GM19372 (cell line): ENCODE data around the gene NPC1.

Experiments used
- ATAC-seq: cut with Tn5 transposase; IDR thresholded peaks from one replicate; pipeline ENCODE4 v1.9.1; 2021; ENCODE audit warnings: mild to moderate bottlenecking, low read depth, moderate library complexity; ENCODE audit not compliant: unreplicated experiment

The NPC1 gene

DNA sequence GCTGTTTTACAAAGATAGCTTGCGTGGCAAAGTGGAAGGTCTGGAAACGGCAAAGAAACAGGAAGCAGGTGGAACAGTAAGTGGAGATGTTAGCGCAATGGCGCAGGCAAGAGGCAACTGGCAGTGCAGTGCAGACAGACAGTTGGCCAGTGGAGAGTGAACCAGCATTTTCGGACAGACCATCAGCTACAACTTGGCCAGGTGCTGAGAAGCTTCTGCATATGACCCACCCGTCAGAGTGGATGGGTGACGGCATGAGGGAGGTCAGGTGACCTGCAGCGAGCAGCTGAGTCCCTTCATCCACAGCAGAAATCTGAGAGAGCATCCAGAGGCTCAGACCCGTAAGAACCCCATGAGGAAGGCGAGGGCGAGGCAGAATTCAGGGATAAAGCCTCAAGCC is 33.8 kb downstream of the NPC1 start:
- ATAC-seq: no peak

- no peak for ATAC-seq
Measured at GRCh38 chr18:23551978-23552377, 34.3 kb downstream of the NPC1 start.

DNA sequence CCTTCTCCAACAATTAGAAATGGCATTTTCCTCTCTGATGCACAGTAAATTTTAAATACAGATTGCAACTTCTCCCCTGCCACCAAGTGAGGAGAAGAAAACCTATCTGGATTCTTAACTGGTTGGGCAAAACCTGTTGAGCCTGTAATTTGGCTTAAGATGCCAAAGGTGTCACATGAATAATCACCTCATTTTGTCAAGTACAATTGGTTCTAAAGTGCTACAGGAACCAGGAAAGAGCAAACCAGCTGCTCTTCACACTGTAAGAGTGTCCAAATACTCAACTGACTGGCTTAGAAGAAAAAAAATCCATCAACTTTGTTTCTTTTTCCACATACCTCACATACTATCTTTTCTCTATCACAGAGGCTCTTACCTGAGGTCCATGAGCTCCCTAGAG is 35.4 kb downstream of the NPC1 start:
- no peak for ATAC-seq

DNA sequence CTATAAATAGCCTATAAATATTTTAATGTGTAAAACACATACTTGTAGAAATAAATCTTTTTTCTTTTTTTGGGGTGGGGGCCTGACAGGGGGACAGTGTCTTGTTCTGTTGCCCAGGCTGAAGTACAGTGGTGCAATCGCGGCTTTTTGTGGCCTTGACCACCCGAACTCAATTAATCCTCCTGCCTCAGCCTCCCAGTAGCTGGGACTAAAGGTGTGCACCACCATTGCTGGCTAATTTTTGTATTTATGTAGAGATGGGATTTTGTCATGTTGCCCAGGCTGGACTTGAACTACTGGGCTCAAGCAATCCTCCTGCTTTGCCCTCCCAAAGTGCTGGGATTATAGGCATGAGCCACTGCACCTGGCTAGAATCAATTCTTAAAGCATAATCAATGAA is 37.6 kb downstream of the NPC1 start:
- ATAC-seq: no peak

DNA sequence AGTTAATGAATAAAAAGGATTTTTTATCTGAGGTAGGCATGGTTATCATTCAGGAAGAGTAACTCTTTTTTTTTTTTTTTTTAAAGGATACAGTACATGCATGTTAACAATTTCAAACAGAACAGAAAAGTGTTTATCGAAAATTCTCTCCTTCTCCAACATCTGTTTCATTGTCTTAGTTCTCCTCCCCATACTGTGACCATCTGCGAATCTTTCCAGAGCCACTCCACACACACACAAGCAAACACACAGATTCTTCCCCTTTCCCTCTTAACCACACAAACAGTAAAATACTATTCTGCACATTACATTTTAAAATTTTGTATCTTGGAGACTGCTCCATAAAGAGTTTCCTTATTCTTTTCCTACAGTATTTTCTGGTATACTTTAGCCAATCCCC is 38.0 kb downstream of the NPC1 start:
- no peak for ATAC-seq

DNA sequence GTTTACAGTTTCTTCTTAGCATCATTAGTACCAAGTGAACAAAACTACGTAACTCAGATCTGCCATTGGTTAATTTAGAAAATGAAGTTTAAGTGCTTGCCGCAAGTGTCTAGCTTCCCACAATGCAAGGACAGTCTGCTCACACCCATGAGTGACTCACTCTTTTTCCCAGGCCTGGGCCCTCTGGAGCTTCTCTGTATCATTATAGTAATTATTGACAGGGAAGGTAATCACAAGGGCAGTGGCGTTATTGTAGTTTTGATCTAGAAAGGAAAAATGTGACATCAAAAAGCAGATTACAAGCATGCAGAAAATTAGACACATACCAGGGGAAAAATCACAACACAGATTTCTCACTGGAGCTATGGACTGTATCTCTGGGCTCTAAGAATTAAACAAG is 38.5 kb downstream of the NPC1 start:
- ATAC-seq: no peak

GRCh38 chr18:23547306-23547705 is 39.0 kb downstream of the NPC1 start:
- ATAC-seq: no peak

- no peak for ATAC-seq
Measured at GRCh38 chr18:23545247-23545789, 41.0 kb downstream of the NPC1 start.

GRCh38 chr18:23542461-23542860 is 43.8 kb downstream of the NPC1 start:
- ATAC-seq: no peak

GRCh38 chr18:23541349-23542093 is 44.8 kb downstream of the NPC1 start:
- no peak for ATAC-seq

GRCh38 chr18:23540867-23541266 is 45.4 kb downstream of the NPC1 start:
- ATAC-seq: no peak

DNA sequence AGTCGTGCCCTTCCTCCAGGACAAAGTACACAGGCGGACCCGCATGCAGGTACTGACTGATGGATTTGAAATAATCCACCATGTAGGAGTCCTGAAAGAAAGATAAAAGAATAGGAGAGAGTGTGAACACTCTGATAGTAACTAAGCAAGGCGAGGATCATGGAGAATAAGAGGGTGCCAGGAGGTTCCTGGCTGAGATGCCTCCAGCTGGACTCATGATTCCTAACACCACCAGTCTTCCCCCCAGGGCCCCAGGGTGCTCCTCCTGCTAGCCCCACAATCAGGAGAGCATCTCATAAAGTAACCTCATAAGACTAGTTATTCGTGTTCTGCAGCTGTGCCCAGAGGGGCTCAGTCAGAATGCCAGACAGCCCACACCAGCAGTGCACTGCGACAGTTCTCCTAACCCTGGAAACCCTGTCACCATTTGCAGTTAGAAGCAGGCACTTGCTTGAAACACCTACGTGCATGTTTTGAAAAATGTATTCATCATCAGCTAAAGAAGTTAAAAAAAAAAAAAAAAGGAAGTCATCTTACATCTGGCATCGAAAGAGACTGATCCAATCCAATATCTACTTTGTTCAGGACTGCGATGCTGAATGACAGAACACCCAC is 46.3 kb downstream of the NPC1 start:
- no peak for ATAC-seq

DNA sequence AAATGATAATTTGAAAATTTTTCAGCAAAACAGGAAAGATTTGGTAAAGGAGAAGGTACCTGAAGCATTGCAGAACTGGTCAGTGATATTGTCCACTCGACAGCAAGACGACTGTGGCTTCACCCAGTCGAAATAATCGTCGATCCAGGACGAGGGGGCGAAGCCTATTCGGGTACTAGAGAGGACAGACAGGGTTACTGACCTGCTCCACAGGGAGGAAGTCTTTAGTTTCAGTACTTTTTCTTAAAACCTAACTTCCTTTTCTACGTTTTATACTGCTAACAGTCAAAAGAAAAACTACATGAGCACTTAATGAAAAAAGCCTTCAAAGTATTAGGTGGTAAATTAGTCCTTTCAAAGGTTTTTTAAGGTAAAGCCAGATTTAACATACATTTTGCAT is 47.0 kb downstream of the NPC1 start:
- no peak for ATAC-seq

DNA sequence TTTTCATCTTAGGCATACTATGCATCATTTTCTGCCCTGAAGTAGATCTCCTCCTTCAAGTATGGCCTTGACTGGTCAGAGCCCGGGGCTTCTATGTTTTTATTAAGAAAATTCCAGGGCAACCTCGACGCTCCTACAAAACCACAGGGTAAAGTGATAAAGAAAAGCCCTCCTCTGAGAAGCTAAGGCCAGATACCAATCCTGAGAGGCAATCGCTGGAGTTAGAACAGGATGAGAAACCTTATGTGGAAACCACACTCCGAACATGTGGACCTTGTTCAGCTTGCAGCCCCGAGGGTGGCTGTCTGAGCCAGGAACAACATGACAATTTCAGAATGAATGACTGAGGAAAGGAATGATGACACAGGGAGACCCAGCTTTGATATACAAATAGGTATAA is 47.4 kb downstream of the NPC1 start:
- ATAC-seq: no peak

DNA sequence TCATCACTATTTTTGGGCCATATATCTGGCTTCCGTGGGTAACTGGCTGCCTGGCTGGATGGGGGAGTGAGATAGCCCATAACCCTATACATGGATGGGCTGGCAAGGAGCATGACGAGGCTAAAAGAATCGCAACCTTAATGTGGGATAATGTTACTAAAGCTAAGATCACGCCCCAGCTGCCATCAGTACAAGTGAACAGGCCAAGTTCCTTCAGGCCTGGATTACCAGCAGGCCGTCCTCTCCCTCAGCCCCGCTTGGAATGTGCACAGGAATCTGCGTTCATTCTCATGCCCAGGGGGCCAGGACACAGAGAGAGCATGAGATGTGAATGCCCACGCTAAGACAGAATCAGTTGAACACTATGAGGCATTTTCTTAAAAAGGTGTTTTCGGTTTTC is 48.3 kb downstream of the NPC1 start:
- ATAC-seq: no peak

DNA sequence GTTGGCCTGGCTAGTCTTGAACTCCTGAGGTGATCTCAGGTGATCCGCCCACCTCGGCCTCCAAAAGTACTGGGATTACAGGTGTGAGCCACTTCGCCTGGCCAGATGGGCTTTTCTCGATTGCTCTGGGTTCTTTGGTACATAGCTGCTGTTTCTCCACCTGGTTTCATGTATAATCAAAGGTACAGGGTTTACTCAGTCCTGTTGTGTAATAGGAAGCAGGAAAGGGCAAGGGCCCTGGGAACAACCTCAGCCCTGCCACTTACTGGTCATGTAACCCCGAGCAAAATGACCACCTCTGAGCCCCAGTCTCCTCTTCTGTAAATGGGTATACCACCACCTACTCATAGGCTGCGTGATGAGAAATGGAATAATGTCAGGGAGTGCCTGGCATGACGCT is 49.0 kb downstream of the NPC1 start:
- no peak for ATAC-seq

GRCh38 chr18:23536204-23536603 is 50.1 kb downstream of the NPC1 start:
- ATAC-seq: no peak

DNA sequence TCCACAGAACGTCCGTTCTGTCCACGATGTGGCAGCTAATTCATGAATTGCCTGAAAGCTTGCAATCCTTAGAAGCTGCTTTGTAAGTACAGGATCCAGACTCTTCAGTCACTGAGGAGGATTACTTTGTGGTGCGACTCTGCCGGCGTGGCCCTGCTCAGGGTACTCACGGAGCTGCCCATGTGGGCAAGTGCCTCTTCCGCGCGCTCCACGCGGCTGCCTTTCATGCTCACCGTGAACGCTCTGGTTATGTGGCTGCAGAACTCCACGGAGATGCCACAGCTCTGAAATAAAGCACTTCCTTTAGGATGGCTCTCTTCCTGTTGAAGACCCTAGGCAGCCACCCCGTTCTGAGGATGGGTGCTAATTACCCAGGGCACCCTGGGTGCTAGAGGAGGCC is 52.0 kb downstream of the NPC1 start:
- ATAC-seq: no peak

DNA sequence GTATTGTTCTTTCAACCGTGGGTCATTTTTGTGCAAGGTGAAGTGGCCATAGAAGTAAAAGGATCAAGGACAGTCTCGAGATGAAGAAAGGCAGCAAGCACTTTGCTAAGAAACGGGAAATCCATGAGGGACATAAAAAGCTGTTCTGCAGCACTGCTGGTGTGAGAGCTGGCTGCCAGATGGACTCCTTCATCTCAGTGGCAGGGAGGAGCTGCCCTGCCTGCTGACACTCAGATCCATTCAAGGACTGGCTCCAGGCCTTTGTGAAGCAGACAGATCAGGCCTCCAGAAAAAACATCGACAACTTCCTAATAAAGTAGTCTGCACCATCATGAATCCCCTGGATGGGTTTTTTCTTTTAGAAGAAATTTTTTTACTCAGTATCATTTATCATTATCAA is 53.5 kb downstream of the NPC1 start:
- ATAC-seq: no peak

- ATAC-seq: no peak
Measured at GRCh38 chr18:23531912-23532311, 54.4 kb downstream of the NPC1 start.

DNA sequence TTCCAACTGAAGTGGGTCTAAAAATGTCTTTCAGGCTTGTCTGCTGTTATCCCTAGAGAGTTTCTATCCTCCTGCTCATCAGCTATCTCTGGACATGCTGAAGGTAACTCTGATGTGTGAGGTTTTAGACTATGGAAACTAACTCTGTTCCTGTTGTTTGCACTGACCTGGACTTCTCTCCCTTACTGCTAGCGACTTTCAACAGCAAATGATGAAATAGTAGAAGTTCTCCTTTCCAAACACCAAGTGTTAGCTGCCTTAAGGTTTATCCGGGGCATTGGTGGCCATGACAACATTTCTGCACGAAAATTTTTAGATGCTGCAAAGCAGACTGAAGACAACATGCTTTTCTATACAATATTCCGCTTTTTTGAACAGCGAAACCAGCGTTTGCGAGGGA is 56.1 kb downstream of the NPC1 start:
- no peak for ATAC-seq

DNA sequence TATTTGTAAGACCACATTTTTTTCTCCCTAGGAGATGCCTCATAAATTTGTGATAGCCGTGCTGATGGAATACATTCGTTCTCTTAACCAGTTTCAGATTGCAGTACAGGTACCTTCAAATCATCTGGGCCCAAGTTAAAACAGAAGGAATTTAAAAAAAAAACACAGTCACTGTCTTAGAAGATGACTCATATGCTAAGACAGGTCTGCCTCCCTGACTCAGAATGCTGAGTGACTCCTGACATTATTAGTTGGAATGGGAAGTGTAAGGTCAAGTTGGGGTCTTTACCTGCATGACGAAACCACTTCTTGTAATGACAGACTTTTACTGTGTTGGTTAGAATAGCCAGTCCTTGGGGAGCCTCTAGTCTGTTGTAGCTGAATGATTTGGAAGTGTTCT is 56.7 kb downstream of the NPC1 start:
- ATAC-seq: no peak
